Subcutaneous adipose tissue (tissue), 4 donors: ENCODE data around the gene SENP5. TPM values are rescaled to one million over a fixed set of nuclear protein-coding genes. Genes with fewer than 3 reads are reported as not detected.

Source experiments
- CTCF ChIP-seq: fragments of 450-650 bp; IDR thresholded peaks from one replicate; pipeline ENCODE4 v1.5.1; 2016; ENCODE audit warnings: low read depth, mild to moderate bottlenecking, control low read depth, antibody characterized with exemption, moderate library complexity
- total RNA-seq, 4 donors: library from RNA; depleted of rRNA; stranded (reverse); fragments of >200 nt; gene quantifications; one replicate each; pipeline ENCODE4 v1.1.0, GENCODE V29; 2016

Gene SENP5
- total RNA-seq, 4 donors from 2014 or later, result 35.7 to 48.3 (median 45.1) TPM

DNA sequence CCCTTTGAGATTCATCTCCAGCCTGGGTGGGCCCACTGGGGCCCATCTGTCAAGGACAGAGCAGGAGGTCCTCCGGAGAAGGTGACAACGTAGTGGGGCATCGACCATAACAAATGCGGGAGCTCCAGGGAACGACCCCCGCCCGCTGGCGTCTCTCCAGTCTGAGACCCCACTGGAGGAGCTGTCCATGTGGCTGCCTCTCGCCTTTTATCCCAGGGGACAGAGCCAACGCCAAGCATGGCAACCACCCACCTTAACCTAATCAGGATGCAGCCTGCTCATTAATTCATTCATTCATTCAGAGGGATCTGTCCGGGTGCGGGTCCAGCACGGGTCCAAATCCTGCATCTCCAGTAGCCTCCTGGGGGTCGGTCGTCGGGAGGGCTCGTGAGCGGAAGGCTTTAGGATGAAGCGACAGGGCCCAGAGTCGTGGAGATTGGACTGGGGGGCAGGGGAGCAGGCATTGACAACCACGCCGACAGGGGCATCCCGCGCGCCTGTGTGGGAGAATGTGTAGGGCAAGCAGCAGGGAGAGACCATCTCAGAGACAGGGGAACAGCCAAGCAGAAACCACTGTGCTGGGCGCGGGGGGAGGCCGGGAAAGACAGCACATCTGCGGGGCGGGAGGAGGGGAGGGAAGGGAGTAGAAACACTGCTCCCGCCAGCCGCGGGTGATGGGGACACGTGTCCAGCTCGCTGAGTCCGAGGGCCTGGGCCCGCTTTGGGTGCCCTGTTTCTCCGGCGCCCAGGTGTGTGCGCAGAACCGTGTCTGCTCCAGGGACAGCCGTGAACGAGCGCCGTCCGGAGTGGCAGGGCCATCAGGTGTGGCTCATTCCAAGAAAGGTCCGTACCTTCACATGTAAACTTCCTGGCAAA, 99.0 kb downstream of the SENP5 start:
- no peak for TF ChIP-seq CTCF

DNA sequence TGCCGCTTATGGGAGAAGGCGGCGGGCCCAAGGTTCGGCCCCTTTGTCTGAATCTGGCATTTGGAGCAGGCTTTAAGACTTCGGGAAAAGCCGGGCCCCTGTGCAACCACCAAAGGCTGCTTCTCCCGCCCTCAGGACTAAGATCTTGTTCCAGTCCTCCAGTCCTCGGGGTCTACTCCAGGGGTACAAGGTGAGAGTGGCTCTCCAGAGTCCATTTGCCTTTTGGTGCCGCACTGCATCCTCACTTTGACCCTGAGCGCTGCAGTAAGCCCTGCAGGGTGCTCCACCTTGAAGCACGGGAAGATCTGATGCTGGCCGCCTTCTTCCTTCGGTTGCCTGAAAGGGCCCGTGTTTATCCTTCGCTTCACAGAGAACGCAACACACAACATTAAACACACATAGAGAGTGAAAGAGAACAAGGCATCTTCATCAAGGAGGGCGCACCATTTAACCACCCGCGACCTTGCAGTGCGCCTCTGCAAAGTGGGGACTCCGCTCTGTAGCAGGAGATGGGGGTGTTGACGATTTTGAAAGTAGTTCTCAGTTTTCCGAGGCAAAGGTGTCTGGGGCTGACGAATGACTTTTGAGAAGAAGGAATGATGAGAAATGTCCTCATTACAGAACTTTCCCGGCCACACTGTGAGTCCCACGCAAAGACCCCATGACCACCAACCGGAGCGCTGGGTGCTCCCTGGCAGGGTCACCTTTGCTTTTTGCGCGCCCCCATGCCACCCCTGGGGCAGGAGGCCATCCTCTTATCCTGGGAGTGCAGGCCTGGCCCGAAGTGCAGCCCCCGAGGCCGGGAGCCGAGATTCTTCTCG, 99.9 kb downstream of the SENP5 start:
- no peak for TF ChIP-seq CTCF

- TF ChIP-seq CTCF, result no peak
Observed at GRCh38 chr3:196968233-196969133, 100.8 kb downstream of the SENP5 start, which contains the start of gene PIGZ. TSS of gene PIGZ (minus strand) at chr3:196968833. CDS start at chr3:196952031, 16,802 bp downstream.

DNA sequence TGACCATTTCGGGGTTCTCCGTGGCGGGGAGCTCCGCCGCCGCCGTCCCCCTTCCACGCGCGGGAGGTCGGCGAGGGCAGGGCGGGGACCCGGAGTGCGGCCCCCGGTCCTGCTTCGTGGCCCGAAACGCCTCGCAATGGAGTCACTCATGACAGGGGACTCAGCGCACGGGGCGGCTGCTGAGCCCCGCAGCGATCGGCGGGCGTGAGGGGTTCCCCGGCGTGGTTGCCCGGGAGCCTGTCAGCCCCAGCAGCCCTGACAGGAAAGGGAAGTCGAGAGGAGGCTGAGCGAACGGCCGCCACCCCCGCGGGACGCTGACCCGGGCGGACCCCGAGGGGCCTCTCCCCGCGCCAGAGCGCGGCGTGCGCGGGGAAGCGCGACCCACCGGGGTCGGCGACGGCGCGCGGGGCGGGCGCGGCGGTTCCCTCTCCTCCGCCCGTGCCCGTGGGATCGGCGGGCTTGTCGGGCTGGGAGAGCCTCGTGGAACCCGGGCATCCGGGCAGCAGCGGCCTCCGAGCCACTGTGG, 101.5 kb downstream of the SENP5 start:
- no peak for TF ChIP-seq CTCF

DNA sequence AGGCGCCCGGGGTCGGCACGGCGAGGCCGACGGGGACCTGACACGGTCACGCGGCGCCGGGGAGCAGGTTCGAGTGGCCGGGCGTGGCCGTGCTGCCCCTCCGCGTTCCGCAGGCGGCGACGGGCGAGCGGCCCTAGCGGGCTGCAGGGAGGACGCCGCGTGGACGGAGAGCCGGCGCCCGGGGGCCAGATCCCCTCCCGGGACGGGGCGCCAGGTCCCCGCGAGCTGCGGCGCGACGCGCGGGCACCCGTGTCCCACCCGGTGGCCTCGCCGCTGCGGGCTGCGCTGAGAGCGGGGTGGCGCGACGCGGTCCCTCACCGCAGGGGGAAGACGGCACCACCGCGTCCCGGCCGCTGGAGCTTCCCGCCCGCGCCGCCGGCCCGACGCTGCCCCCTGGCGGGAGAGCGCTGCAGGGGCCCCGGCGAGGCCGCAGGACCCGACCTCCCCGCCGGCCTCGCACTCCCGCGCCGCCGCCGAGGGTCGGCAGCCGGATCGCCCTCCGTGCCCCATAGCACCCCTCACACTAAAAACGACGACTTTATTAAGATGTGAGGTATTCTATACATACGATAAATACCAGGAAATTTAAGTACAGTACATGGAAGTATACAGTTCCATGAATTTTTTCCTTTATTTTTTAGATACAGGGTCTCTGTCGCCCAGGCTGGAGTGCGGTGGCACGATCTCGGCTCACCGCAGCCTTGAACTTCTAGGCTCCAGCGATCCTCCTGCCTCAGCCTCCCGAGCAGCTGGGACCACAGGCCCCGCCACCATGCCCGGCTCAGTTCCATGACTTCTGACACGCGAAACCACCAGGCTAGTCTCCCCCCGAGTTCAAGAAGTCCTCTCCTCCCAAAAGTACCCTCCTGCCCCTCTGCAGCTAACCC, 102.2 kb downstream of the SENP5 start:
- no peak for TF ChIP-seq CTCF

DNA sequence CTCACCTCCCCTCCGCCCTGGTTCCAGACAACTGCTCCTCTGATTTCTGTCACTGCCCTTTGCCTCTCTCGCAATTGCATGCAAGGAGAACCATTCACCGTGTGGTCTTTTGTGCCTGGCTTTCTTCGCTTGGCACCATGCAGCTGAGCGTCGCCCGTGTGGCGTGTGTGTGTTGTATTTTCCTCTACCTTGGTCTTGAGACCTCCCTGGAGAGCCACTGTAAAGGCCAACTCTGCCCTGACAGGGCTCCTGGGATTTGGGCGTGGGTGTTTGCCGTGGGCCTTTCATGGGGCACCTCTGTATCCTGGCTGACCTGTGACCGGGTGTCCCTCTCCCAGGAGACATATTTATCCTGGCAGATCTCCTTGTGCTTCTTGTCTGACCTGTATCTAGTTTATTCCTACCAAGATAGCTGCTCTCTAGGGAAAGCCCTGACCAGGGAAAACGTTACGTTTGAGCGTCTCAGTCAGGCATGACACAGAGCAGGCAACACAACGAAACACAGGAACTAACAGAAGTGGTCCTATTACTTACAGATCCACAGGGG, 102.9 kb downstream of the SENP5 start:
- no peak for TF ChIP-seq CTCF
